ENCODE results near the gene SYT17.

The SYT17 gene

DNA sequence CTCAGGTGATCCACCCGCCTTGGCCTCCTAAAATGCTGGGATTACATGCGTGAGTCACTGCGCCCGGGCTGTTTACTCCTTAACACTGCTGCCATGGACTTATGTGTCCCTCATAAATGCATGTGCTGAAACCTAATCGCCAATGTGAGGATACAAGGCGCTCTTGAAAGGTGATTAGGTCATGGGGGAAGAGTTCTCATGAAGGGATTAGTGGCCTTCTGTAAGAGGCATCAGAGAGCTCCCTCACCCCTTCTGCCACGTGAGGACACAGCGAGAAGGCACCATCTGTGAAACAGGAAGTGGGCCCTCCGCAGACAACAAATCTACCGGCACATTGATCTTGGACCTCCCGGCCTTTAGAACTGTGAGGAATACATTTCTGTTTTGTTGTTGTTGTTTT is 35.1 kb upstream of the SYT17 start:
- Histone ChIP-seq H3K4me2 (ENCODE audit: low read depth, low read length, poor library complexity, severe bottlenecking) (no peak overlapping the region), H3K36me3 (ENCODE audit: insufficient read depth, low read length) (no peaks in the 10 kb centered on the region), H3K9me3 (ENCODE audit: insufficient read depth, low read depth, low read length) (no peaks in the 10 kb centered on the region), H3K4me3 (ENCODE audit: low read length, poor library complexity, severe bottlenecking) (no peak overlapping the region), H4K20me1 (ENCODE audit: insufficient read depth, low read length, poor library complexity, severe bottlenecking) (no peaks in the 10 kb centered on the region), H3K9ac (ENCODE audit: low read depth, low read length, poor library complexity, severe bottlenecking) (no peak overlapping the region), H3K4me1 (ENCODE audit: insufficient read depth, low read length, poor library complexity, severe bottlenecking) (peaks cover 13% of the 10 kb centered on the region), H2AFZ (ENCODE audit: low read length) (no peak overlapping the region), H3K27me3 (ENCODE audit: insufficient read depth, low read length, poor library complexity, severe bottlenecking) (no peaks in the 10 kb centered on the region), H3F3A (ENCODE audit: low read depth) (no peaks in the 10 kb centered on the region), H3K9me2 (replicated peaks; ENCODE audit: low read depth, low read length) (no peaks in the 10 kb centered on the region), H3K79me2 (ENCODE audit: insufficient read depth, low read length) (no peaks in the 10 kb centered on the region)
- TF ChIP-seq, protein P1, sequence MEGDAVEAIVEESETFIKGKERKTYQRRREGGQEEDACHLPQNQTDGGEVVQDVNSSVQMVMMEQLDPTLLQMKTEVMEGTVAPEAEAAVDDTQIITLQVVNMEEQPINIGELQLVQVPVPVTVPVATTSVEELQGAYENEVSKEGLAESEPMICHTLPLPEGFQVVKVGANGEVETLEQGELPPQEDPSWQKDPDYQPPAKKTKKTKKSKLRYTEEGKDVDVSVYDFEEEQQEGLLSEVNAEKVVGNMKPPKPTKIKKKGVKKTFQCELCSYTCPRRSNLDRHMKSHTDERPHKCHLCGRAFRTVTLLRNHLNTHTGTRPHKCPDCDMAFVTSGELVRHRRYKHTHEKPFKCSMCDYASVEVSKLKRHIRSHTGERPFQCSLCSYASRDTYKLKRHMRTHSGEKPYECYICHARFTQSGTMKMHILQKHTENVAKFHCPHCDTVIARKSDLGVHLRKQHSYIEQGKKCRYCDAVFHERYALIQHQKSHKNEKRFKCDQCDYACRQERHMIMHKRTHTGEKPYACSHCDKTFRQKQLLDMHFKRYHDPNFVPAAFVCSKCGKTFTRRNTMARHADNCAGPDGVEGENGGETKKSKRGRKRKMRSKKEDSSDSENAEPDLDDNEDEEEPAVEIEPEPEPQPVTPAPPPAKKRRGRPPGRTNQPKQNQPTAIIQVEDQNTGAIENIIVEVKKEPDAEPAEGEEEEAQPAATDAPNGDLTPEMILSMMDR (conservative IDR thresholded peaks at IDR 0.05; ENCODE audit: low read length) = no peak
- no peak for TF ChIP-seq EZH2phosphoT487 (IDR thresholded peaks at IDR 0.05; ENCODE audit: borderline replicate concordance)

DNA sequence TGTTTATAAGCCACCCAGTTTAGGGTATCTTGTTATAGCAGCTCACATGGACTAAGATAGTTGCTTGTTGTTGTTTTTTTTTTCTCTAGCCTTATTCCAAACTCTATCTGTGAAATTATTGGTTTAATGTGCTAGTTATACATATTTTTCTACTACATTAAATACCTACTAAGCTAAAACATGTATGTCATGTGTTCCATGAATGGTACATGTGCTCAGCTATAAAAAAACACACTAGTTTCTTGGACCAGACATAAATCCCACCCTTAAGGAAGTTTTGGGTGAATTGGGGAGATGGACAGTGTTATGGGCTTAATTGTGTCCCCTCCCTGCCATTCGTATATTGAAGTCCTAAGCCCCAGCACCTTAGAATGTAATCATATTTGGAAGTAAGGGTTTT is 34.4 kb upstream of the SYT17 start:
- H3K36me3 ChIP-seq (ENCODE audit: insufficient read depth, low read length) = no peaks in the 10 kb centered on the region
- TF ChIP-seq, protein P1 (conservative IDR thresholded peaks at IDR 0.05; ENCODE audit: low read length) = no peak
- TF ChIP-seq EZH2phosphoT487 (IDR thresholded peaks at IDR 0.05; ENCODE audit: borderline replicate concordance) = no peak
- H3K27me3 ChIP-seq (ENCODE audit: insufficient read depth, low read length, poor library complexity, severe bottlenecking) = no peaks in the 10 kb centered on the region
- no peak overlapping the region for H3K4me2 ChIP-seq (ENCODE audit: low read depth, low read length, poor library complexity, severe bottlenecking)
- no peak overlapping the region for H3K9ac ChIP-seq (ENCODE audit: low read depth, low read length, poor library complexity, severe bottlenecking)
- H3K4me1 ChIP-seq (ENCODE audit: insufficient read depth, low read length, poor library complexity, severe bottlenecking) = peaks cover 13% of the 10 kb centered on the region
- no peaks in the 10 kb centered on the region for H3K9me3 ChIP-seq (ENCODE audit: insufficient read depth, low read depth, low read length)
- no peaks in the 10 kb centered on the region for H3K9me2 ChIP-seq (replicated peaks; ENCODE audit: low read depth, low read length)
- no peaks in the 10 kb centered on the region for H3F3A ChIP-seq (ENCODE audit: low read depth)
- no peak overlapping the region for H3K4me3 ChIP-seq (ENCODE audit: low read length, poor library complexity, severe bottlenecking)
- H4K20me1 ChIP-seq (ENCODE audit: insufficient read depth, low read length, poor library complexity, severe bottlenecking) = no peaks in the 10 kb centered on the region
- no peaks in the 10 kb centered on the region for H3K79me2 ChIP-seq (ENCODE audit: insufficient read depth, low read length)
- H2AFZ ChIP-seq (ENCODE audit: low read length) = no peak overlapping the region

DNA sequence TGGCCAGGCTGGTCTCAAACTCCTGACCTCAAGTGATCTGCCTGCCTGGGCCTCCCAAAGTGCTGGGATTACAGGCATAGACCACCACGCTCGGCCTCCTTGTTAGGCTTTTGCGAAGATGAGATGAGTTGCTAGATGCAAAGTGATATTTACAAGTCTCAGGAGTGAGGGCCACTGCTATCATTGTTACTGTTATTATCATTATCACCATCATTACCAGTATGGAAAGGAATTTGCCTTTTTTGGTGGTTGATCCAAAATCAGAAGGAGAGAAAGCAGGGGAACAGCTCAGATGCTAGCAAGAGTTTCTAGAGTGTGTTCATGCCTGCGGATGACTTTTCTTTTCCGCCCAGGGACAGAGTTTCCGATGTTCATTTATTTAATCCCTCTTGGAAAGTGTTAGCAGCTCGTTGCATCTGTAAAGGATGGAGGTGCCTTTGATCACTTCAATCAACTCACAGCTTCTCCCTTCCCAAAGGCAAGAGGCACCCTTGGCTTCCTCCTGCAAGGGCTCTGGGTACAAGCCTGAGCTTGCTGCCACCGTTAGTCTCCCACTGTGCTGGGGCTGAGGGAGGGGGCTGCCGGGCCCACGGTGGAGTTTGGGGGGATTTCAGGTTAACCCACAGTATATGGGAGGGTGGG is 32.7 kb upstream of the SYT17 start:
- no peaks in the 10 kb centered on the region for H3K36me3 ChIP-seq (ENCODE audit: insufficient read depth, low read length)
- no peak overlapping the region for H2AFZ ChIP-seq (ENCODE audit: low read length)
- no peaks in the 10 kb centered on the region for H3K27me3 ChIP-seq (ENCODE audit: insufficient read depth, low read length, poor library complexity, severe bottlenecking)
- H3K79me2 ChIP-seq (ENCODE audit: insufficient read depth, low read length) = no peaks in the 10 kb centered on the region
- no peaks in the 10 kb centered on the region for H3K9me3 ChIP-seq (ENCODE audit: insufficient read depth, low read depth, low read length)
- no peaks in the 10 kb centered on the region for H3K9me2 ChIP-seq (replicated peaks; ENCODE audit: low read depth, low read length)
- no peak overlapping the region for H3K4me3 ChIP-seq (ENCODE audit: low read length, poor library complexity, severe bottlenecking)
- no peak overlapping the region for H3K9ac ChIP-seq (ENCODE audit: low read depth, low read length, poor library complexity, severe bottlenecking)
- H3K4me1 ChIP-seq (ENCODE audit: insufficient read depth, low read length, poor library complexity, severe bottlenecking) = peaks cover 10% of the 10 kb centered on the region
- TF ChIP-seq EZH2phosphoT487 (IDR thresholded peaks at IDR 0.05; ENCODE audit: borderline replicate concordance) = no peak
- TF ChIP-seq, protein P1 (conservative IDR thresholded peaks at IDR 0.05; ENCODE audit: low read length) = no peak
- H3K4me2 ChIP-seq (ENCODE audit: low read depth, low read length, poor library complexity, severe bottlenecking) = no peak overlapping the region
- H4K20me1 ChIP-seq (ENCODE audit: insufficient read depth, low read length, poor library complexity, severe bottlenecking) = no peaks in the 10 kb centered on the region
- H3F3A ChIP-seq (ENCODE audit: low read depth) = no peaks in the 10 kb centered on the region

All from Loucy (cell line).